GM18507 (cell line): ENCODE measurements around the gene JUN.

ENCODE experiments used
- DNase-seq: peaks from one replicate; pipeline ENCODE4 v3.0.0; 2011; ENCODE audit warnings: low read depth; ENCODE audit not compliant: insufficient read length; ENCODE audit errors: extremely low spot score
- FAIRE-seq: peaks from 2 replicates; lab custom pipeline; 2011; peaks lifted over from hg19 to GRCh38; lab: Jason Lieb, UNC

Gene JUN

DNA sequence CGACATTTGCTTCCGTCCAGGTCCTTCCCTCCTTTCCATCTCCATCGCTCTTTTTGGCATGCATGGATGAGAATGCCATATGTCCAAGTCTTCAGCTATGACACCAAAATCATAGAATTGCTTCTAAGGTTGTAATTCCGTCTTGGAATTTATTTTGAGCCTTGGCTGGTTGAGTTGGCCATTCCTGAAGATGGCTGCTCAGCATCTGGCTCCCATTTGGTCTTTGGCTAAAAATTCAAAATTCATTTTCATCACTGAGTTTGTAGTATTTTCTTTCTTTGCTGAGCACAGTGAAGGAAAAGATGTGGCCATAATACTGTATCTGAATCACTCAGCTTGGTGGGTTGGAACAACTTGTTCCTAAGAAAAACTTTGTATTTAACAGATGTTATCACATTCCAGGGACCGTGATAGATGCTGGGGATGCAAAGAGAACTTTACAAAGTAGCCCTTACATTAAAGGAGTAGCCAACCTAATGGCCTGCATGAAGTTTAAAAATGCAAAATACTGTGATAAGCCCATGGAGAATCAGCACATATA is 15.6 kb downstream of the JUN start:
- FAIRE-seq (no peak), DNase-seq (no peak)

- FAIRE-seq (no peak), DNase-seq (no peak)
These were observed 16.7 kb downstream of the JUN start for GRCh38 chr1:58767143-58767542.

DNA sequence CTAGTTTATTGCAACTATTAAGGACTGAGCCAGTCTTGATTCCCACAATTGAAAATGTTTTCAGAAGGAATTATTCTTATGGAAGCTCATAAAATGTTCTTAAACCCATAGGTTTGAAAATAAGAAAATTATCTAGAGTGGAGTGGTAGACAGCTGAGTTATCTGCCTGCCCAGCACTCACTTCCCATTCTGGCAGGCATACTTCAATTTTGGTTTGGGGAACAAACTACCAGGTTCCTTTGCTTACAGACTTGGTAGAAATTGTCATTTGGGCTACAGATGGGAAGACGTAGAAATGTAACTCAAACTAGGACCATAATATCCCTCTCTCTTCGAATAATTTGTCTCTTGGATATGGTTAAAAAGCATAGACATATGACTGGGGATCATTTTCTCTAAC is 18.4 kb downstream of the JUN start:
- DNase-seq (no peak), FAIRE-seq (no peak)

DNA sequence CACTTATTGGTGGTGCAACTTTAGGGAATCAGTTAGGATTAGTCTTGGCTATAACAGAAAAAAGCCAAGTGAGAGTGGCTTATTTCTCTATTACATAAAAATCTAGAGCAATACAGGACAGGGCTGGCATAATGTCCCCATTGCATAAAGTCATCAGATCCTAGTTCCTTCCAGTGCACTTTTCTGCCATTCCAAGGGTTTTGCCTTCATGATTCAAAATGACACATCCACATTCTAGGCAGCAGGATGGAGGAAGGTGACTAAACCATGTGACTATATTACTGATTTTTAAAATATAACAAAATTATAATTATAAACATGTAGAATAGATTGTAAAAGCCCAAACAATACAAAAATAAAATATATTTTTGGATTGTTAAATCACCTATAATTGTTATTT is 18.8 kb downstream of the JUN start:
- no peak for DNase-seq
- no peak for FAIRE-seq

- FAIRE-seq: no peak
These were observed 19.4 kb downstream of the JUN start for GRCh38 chr1:58764294-58764978.

GRCh38 chr1:58763214-58763613 is 20.6 kb downstream of the JUN start:
- FAIRE-seq (no peak), DNase-seq (no peak)

More at GRCh38 chr1:58764294-58764978, 19.4 kb downstream of the JUN start:
- no peak for DNase-seq

GRCh38 chr1:58762806-58763205 is 21.0 kb downstream of the JUN start:
- DNase-seq (no peak), FAIRE-seq (no peak)

- FAIRE-seq (peak; percentile 63), DNase-seq (peak; percentile 33)
These were observed 28.4 kb downstream of the JUN start for GRCh38 chr1:58755468-58755872.

GRCh38 chr1:58754683-58755467 is 29.0 kb downstream of the JUN start:
- no peak for DNase-seq
- no peak for FAIRE-seq

DNA sequence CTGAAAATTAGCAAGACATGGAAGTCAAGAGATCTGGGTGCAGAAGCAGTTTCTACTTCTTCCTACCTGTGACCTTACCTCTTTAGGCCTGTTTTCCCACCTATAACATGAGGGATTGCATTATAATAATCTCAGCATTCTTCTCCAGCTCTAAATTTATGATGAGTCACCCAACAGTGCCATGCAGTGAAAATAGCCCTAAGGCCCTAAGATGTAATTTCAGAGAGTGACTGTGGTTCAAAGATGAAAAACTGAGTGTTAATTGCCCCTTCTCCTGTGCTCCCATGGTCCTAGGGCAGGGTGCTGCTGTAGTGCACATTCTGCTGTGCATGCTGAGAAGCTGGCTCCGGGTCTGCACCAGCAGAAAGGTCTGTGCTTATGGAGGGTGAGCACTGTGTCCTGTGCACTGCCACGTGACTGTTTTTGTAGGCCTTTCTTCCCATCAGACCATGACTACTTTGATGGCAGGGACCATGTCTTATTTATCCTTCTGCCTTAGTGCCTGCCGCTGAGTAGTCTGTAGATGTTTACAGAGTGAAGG is 29.7 kb downstream of the JUN start:
- no peak for FAIRE-seq

DNA sequence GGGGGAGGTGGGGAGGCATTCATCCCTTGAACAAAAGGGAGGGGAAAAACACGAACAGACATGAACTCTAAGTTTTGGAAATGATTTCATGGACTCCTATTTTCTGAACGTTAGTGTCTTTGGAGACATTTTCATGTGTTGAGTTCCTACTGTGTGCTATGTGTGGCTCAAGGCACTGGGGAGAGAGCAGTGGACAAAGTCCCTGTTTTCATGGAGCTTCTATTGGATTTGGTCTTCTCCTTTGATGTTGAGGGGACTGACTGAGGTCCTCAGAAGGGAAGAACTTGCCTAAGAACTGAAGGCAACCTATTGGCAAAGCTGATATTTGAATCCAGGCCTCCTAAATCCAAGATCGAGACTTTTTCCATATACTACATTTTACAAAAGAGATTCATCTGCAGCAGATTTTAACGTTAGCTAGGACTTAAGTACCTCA is 30.4 kb downstream of the JUN start:
- FAIRE-seq (no peak), DNase-seq (no peak)

More for the DNA sequence above, 29.7 kb downstream of the JUN start:
- no peak for DNase-seq

GRCh38 chr1:58749646-58750045 is 34.2 kb downstream of the JUN start:
- FAIRE-seq: no peak

DNA sequence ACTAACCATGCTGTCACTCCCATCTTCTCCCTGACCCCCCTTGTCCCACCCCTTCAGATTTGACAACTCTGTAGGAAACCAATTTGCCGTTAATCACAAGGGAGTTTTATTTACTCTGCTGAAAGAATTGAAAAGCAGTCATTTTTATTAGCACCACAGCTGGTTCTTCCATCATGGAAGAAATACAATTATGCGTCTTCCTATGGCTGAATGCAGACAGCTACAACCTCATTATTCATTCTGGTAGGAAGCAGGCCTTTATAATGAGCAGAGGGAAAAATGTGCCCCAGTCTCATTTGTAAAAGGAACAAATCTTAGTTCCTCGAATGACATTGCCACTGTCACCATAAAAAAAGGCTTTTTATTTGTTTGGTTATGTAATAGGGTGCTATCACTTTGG is 35.2 kb downstream of the JUN start:
- FAIRE-seq: no peak
- no peak for DNase-seq

More at GRCh38 chr1:58749646-58750045, 34.2 kb downstream of the JUN start:
- no peak for DNase-seq

- no peak for FAIRE-seq
- no peak for DNase-seq
These were observed 37.1 kb downstream of the JUN start for GRCh38 chr1:58746757-58747156.

- FAIRE-seq (no peak), DNase-seq (no peak)
These were observed 37.7 kb downstream of the JUN start for GRCh38 chr1:58746182-58746581.

- FAIRE-seq (no peak), DNase-seq (no peak)
These were observed 38.2 kb downstream of the JUN start for GRCh38 chr1:58745666-58746065.

DNA sequence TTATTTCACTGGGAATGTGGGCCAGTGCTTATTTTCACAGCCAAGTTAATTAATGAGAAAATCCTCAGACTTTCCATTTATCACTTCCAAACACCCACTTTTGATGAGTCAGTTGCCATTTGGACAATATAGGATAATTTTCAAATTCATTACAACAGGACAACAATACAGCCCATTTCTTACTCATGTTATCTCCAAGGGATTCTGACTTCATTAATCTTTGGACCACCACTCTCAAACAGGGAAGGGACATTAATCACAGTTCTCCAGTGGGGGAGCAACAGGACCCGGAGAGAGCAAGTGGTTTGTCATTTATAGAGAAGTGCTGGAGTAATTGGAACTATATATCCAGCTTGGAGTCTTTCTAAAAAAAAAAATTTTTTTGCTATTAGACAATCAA is 38.7 kb downstream of the JUN start:
- FAIRE-seq (no peak), DNase-seq (no peak)

GRCh38 chr1:58741678-58742553 is 41.9 kb downstream of the JUN start:
- DNase-seq: no peak
- FAIRE-seq: no peak

GRCh38 chr1:58739856-58740466 is 43.9 kb downstream of the JUN start:
- FAIRE-seq (peak; percentile 67), DNase-seq (no peak)
